Measurements from ENCODE around the gene FAM221B.

DNA sequence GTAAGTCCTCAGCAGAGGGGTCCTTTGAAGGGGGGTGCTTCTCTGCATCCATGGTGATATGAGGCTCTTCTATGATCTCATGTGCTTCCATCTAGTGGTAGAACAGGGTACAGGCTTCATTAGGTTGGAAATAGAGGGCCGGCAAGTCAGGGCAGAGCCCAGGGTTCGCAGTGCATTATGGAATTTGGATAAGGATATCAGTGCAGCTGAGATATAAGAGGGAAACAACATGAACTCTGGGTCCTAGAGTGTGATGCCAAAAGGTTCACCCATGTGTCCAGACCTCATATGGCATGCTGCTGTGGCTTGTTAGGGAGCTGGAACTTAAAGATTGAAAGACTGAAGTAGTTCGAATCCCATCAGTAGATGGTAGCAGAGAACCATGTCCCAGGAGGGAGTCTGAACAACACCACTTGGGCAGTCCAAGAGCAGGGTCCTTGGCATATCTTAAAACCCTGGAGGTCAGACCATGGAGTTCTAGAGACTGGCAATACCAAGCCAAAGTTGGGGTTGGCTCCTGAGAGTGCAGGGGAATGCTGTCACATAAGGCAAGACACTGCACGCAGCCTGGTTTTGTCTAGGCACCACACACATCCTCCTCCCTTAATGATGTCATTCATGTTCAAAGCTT is 2.3 kb downstream of the FAM221B start:
- TF ChIP-seq, protein P1, sequence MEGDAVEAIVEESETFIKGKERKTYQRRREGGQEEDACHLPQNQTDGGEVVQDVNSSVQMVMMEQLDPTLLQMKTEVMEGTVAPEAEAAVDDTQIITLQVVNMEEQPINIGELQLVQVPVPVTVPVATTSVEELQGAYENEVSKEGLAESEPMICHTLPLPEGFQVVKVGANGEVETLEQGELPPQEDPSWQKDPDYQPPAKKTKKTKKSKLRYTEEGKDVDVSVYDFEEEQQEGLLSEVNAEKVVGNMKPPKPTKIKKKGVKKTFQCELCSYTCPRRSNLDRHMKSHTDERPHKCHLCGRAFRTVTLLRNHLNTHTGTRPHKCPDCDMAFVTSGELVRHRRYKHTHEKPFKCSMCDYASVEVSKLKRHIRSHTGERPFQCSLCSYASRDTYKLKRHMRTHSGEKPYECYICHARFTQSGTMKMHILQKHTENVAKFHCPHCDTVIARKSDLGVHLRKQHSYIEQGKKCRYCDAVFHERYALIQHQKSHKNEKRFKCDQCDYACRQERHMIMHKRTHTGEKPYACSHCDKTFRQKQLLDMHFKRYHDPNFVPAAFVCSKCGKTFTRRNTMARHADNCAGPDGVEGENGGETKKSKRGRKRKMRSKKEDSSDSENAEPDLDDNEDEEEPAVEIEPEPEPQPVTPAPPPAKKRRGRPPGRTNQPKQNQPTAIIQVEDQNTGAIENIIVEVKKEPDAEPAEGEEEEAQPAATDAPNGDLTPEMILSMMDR (IDR thresholded peaks at IDR 0.05; ENCODE audit: low read length): peak; percentile 90
- TF ChIP-seq EZH2 (optimal IDR thresholded peaks at IDR 0.05; ENCODE audit: low read depth, low read length): no peak
- TF ChIP-seq EZH2phosphoT487 (IDR thresholded peaks at IDR 0.05; ENCODE audit: low read length): no peak

Measured in MM.1S (cell line).